HepG2 (cell line): Measurements from ENCODE around the gene GALNT16. TPM values are rescaled to one million over a fixed set of nuclear protein-coding genes. Genes with fewer than 3 reads are reported as not detected.

ENCODE experiments used
- ATAC-seq: fragments of 200-7000 bp; cut with Tn5 transposase; 3 replicates; pipeline ENCODE4 v1.9.1; 2020; ENCODE audit warnings: mild to moderate bottlenecking, moderate library complexity
- BruUV-seq: library from RNA; stranded (reverse); fragments of 400-500 nt; replicated peaks from 2 replicates; lab custom pipeline; 2021; lab: Mats Ljungman, UMichigan
- CTCF ChIA-PET: fragments of 300-600 bp; formaldehyde crosslinking; extraction: SDS; loops from one replicate; lab custom pipeline; 2021; ENCODE audit warnings: low total read pairs, inconsistent platforms, low intra/inter-chr PET ratio; lab: Yijun Ruan, JAX
- POLR2A ChIA-PET: fragments of 350-600 bp; sonication (Branson Sonifier 250); formaldehyde crosslinking; loops from one replicate; lab custom pipeline; 2020; ENCODE audit warnings: antibody characterized with exemption, inconsistent platforms; lab: Yijun Ruan, JAX
- DNase-seq: peaks from one replicate; pipeline ENCODE4 v3.0.0-alpha.2; 2015; ENCODE audit warnings: low spot score
- FAIRE-seq: peaks from 3 replicates; lab custom pipeline; 2011; peaks lifted over from hg19 to GRCh38; lab: Jason Lieb, UNC
- H2AFZ ChIP-seq: one replicate; pipeline ENCODE4 v1.6.1; 2011; ENCODE audit warnings: low read length, inconsistent platforms
- H3K27ac ChIP-seq: fragments of 300-600 bp; 3 replicates; pipeline ENCODE4 v1.8.0; 2011; ENCODE audit warnings: mixed run types, mild to moderate bottlenecking, mixed read lengths, low read length, inconsistent platforms; ENCODE audit not compliant: insufficient read depth; ENCODE audit errors: extremely low read length
- H3K27me3 ChIP-seq, 2 experiments: fragments of 200-600 bp in 1 of 2; 2 replicates in 1 of 2; 3 replicates in 1 of 2; pipeline versions ENCODE4 v1.6.0 to v1.8.0; 2011; ENCODE audit warnings: low read length in 2 of 2, mild to moderate bottlenecking in 2 of 2, moderate library complexity in 2 of 2, inconsistent platforms in 1 of 2; ENCODE audit not compliant: insufficient read depth in 2 of 2, control insufficient read depth in 1 of 2
- H3K36me3 ChIP-seq, 2 experiments: fragments of 200-600 bp in 1 of 2; replicated peaks in 1 of 2; 2 replicates in 1 of 2; 3 replicates in 1 of 2; pipeline versions ENCODE4 v1.5.1 to v1.8.0; 2011; ENCODE audit warnings: low read length in 2 of 2, inconsistent platforms in 1 of 2; ENCODE audit not compliant: insufficient read depth in 2 of 2, control insufficient read depth in 1 of 2
- H3K4me1 ChIP-seq: 2 replicates; pipeline ENCODE4 v1.5.1; 2012; ENCODE audit warnings: low read length, inconsistent platforms; ENCODE audit not compliant: insufficient read depth
- H3K4me2 ChIP-seq: 2 replicates; pipeline ENCODE4 v1.6.0; 2011; ENCODE audit warnings: low read depth, low read length, inconsistent platforms
- H3K4me3 ChIP-seq, 3 experiments: fragments of 200-600 bp in 1 of 3; sonication (generic), shearing (Covaris generic) in 1 of 3; replicated peaks in 1 of 3; 2 replicates each; pipeline ENCODE4 v1.5.1; 2011 to 2016; ENCODE audit warnings: low read length in 3 of 3, inconsistent platforms in 2 of 3, low read depth in 2 of 3, mild to moderate bottlenecking in 2 of 3, control low read depth in 1 of 3, mixed read lengths in 1 of 3; ENCODE audit not compliant: insufficient read depth in 1 of 3
- H3K79me2 ChIP-seq: one replicate; pipeline ENCODE4 v1.6.1; 2011; ENCODE audit warnings: low read length, inconsistent platforms; ENCODE audit not compliant: insufficient read depth
- H3K9ac ChIP-seq: 2 replicates; pipeline ENCODE4 v1.6.0; 2011; ENCODE audit warnings: mild to moderate bottlenecking, low read depth, low read length, inconsistent platforms; ENCODE audit not compliant: insufficient read depth
- H3K9me3 ChIP-seq: 2 replicates; pipeline ENCODE4 v1.5.1; 2012; ENCODE audit warnings: mild to moderate bottlenecking, low read length
- H4K20me1 ChIP-seq: 2 replicates; pipeline ENCODE4 v1.6.0; 2011; ENCODE audit warnings: inconsistent platforms, mild to moderate bottlenecking, low read length, moderate library complexity; ENCODE audit not compliant: insufficient read depth
- BORCS8-MEF2B ChIP-seq: sonication (generic); formaldehyde crosslinking; IDR thresholded peaks from 2 replicates; pipeline ENCODE4 v1.8.0; 2022; ENCODE audit warnings: mild to moderate bottlenecking, missing genetic modification reagents
- FOSL2 ChIP-seq: sonication (generic); formaldehyde crosslinking; IDR thresholded peaks from 2 replicates; pipeline ENCODE4 v1.4.0; 2020; ENCODE audit warnings: missing genetic modification reagents
- FOXJ3 ChIP-seq: sonication (generic); formaldehyde crosslinking; IDR thresholded peaks from 2 replicates; pipeline ENCODE4 v1.4.0; 2020; ENCODE audit warnings: missing genetic modification reagents, mild to moderate bottlenecking, borderline replicate concordance
- FOXK2 ChIP-seq: fragments of 450-650 bp; IDR thresholded peaks from 2 replicates; pipeline ENCODE4 v1.6.1; 2016
- RBFOX2 ChIP-seq: fragments of 200-400 bp; formaldehyde crosslinking; IDR thresholded peaks from 2 replicates; pipeline ENCODE4 v1.6.1; 2017; ENCODE audit warnings: low read depth, mild to moderate bottlenecking, low read length
- SMAD3 ChIP-seq: sonication (generic); formaldehyde crosslinking; IDR thresholded peaks from 2 replicates; pipeline ENCODE4 v1.4.0; 2020; ENCODE audit warnings: missing genetic modification reagents
- SOX13 ChIP-seq, 3 experiments: fragments of 450-650 bp in 1 of 3; sonication (generic) in 1 of 3; formaldehyde crosslinking in 1 of 3; IDR thresholded peaks in 2 of 3; conservative IDR thresholded peaks in 1 of 3; 2 replicates each; pipeline versions ENCODE4 v1.5.0 to v1.6.1; 2016 to 2020; ENCODE audit warnings: antibody characterized with exemption in 1 of 3, mild to moderate bottlenecking in 1 of 3, missing compliant biosample characterization in 1 of 3, missing genetic modification reagents in 1 of 3, moderate library complexity in 1 of 3
- STAT5B ChIP-seq: sonication (generic); formaldehyde crosslinking; IDR thresholded peaks from 2 replicates; pipeline ENCODE4 v1.4.0; 2020; ENCODE audit warnings: missing genetic modification reagents
- SUZ12 ChIP-seq: fragments of 150-350 bp; IDR thresholded peaks from 2 replicates; pipeline ENCODE4 v1.6.1; 2014; ENCODE audit warnings: low read depth, low read length
- YEATS2 ChIP-seq: sonication (generic); formaldehyde crosslinking; IDR thresholded peaks from 2 replicates; pipeline ENCODE4 v1.4.0; 2020; ENCODE audit warnings: missing genetic modification reagents, borderline replicate concordance
- ZNF253 ChIP-seq: sonication (generic); formaldehyde crosslinking; IDR thresholded peaks from 2 replicates; pipeline ENCODE4 v1.8.0; 2022; ENCODE audit warnings: mild to moderate bottlenecking, missing genetic modification reagents, borderline replicate concordance
- ZNF274 ChIP-seq: sonication (generic); formaldehyde crosslinking; IDR thresholded peaks from 2 replicates; pipeline ENCODE4 v1.5.1; 2020; ENCODE audit warnings: mild to moderate bottlenecking, missing genetic modification reagents
- ZNF572 ChIP-seq: sonication (generic); formaldehyde crosslinking; IDR thresholded peaks from 2 replicates; pipeline ENCODE4 v1.5.1; 2020; ENCODE audit warnings: mild to moderate bottlenecking, missing genetic modification reagents
- ZNF724P ChIP-seq: sonication (generic); formaldehyde crosslinking; IDR thresholded peaks from 2 replicates; pipeline ENCODE4 v1.8.0; 2022; ENCODE audit warnings: missing genetic modification reagents, borderline replicate concordance
- ZNF839 ChIP-seq: sonication (generic); formaldehyde crosslinking; IDR thresholded peaks from 2 replicates; pipeline ENCODE4 v1.4.0; 2020; ENCODE audit warnings: missing genetic modification reagents, mild to moderate bottlenecking, borderline replicate concordance
- ZSCAN22 ChIP-seq: sonication (generic); formaldehyde crosslinking; IDR thresholded peaks from 2 replicates; pipeline ENCODE4 v1.4.0; 2020; ENCODE audit warnings: mild to moderate bottlenecking, missing genetic modification reagents
- WGBS: methylation state at CpG from one replicate; pipeline ENCODE4 v1.1.6; 2017; ENCODE audit warnings: low lambda C conversion rate; 5-methylcytosine and 5-hydroxymethylcytosine counted together
- in situ Hi-C: cut with HindIII; loops from 2 replicates; pipeline ENCODE4 v1.10.0; 2017; ENCODE audit warnings: low pct_unique_long_range_greater_than_20kb; ENCODE audit not compliant: extremely low pct_ligation_motif_present
- intact Hi-C: fragments of 100-400 bp; cut with micrococcal nuclease; formaldehyde crosslinking; loops from one replicate; pipeline ENCODE4 v1.10.0; 2022; ENCODE audit not compliant: unreplicated experiment
- polyA plus RNA-seq, 8 experiments: library from polyadenylated mRNA; depleted of rRNA in 3 of 8; stranded (reverse) in 7 of 8; unstranded in 1 of 8; fragments of >200 nt; fragmentation: Illumina TruSeq in 4 of 8; extraction: Trizol in 4 of 8; gene quantifications; 2 replicates each; pipeline versions ENCODE4 v1.2.1 to v1.2.3, GENCODE V29; 2011 to 2016; ENCODE audit warnings: low read depth in 4 of 8, missing spikeins in 1 of 8, mixed read lengths in 1 of 8; ENCODE audit not compliant: insufficient read depth in 1 of 8
- total RNA-seq, 5 experiments: library from RNA; depleted of rRNA; stranded (reverse); fragments of >200 nt; fragmentation: Illumina TruSeq; extraction: Trizol; gene quantifications; 2 replicates each; pipeline ENCODE4 v1.2.3, GENCODE V29; 2016; ENCODE audit warnings: low read depth in 1 of 5

GALNT16 gene
- total and polyA plus RNA-seq, 2 of the 13 experiments (the other 11 are each of a cell fraction or from before 2014, with no cell fraction given): 0.54 to 0.82 TPM

DNA sequence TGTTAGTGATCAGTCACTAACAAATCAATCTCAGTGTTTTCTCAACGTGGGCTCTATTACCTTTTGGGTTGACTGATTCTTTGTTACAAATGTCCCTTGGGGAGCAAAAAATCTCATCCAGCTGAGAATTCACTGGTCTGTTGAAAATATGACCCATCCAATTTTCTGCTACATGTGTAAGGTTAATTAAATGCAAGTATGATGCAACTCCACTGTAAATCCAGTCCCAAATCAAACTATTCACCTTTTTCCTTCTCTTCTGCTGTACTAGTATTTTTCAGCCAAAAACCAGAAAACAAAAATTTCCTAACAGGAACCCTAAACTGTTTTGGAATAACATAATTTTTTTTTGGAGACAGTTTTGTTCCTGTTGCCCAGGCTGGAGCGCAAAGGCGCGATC lies 136.0 kb downstream of the GALNT16 start:
- BruUV-seq: no TSS peak
- H3K4me1 ChIP-seq: peaks cover 57% of the 10 kb centered on the region
- TF ChIP-seq ZNF274 (CRISPR knock-in tag): no peak
- TF ChIP-seq ZNF724P (CRISPR knock-in tag): no peak
- peak; percentile 14; the same call in 1 of the 2 replicates for TF ChIP-seq RBFOX2
- no peak for TF ChIP-seq ZNF253
- no peak for TF ChIP-seq ZNF572 (CRISPR knock-in tag)
- TF ChIP-seq, all 625 proteins: peak for 1
- Histone ChIP-seq H3K79me2 (peaks cover 91% of the 10 kb centered on the region), H3K4me3 (no peak overlapping the region), H3K9ac (peak overlapping the region; percentile 39; the same call in 1 of the 2 replicates), H4K20me1 (peaks cover 33% of the 10 kb centered on the region), H3K27ac (no peak overlapping the region), H2AFZ (no peak overlapping the region), H3K27me3 (no peaks in the 10 kb centered on the region; a peak in 1 of 5 replicates), H3K4me2 (peak overlapping the region; percentile 6; the same call in 1 of the 2 replicates), H3K9me3 (no peaks in the 10 kb centered on the region), H3K36me3 (peaks cover 15 to 44% of the 10 kb centered on the region in 2 experiments; a peak in 4 of 5 replicates)
- ChIA-PET POLR2A (no interaction called here), CTCF (no interaction called here)
- no peak for DNase-seq
- ATAC-seq: no peak
- no peak for FAIRE-seq
- in situ Hi-C loops: loop anchor here (5.0 kb wide), 1 partner anchor 66 kb away; no protein-coding TSS in a partner anchor
- 88% methylated on average over 4 of the region's 4 CpGs for WGBS
- intact Hi-C loops: no loop called here

DNA sequence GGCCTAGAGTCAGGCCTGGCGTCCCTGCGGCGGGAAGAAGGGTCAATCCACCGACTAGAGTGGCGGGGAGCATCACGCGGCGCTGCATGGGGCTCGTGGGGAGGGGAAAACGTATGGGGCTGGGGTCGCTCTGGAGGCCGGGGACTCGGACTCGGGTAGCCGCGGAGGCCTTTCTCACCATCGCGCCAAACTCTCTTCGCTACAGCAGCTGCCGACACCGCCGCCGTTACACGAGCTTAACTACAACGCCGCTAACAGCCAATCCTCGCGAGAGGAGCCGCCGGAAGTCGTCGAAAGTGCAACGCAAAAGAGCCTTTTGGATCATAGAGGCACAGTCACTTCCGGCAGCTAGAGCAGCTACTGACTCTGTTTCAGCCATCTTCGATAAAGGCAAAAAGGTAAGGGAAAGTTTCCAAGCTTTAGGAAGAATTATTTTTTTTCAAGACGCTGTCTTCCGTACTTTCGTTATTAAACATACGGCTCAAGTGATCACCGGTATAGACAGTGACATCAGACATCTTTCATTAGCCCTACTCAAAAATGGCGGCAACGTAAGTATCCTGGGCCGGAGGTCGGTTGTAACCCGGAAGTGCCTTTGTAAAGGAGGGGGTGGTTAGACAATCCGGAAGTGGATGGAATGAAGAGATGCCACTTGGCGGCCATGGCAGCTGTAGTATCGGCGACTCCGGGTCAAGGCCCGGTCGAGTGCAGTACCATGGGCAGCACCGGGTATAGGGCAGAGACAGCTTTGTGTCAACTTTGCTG lies 138.3 kb downstream of the GALNT16 start, which contains the start of the genes ERH and SLC39A9:
Gene ERH (minus strand): TSS at position 247 of the 765 bp plus-strand sequence. CDS start 66 bp downstream, at position 181.
Gene SLC39A9 (plus strand): TSS at position 640 of the 765 bp plus-strand sequence. CDS start 678 bp downstream, outside the sequence.
- H3K9me3 ChIP-seq: no peaks in the 10 kb centered on the region
- FAIRE-seq (peak; percentile 85), ATAC-seq (peak; percentile 95), DNase-seq (peak; percentile 96)
- H3K9ac ChIP-seq: peak within 1 kb of the TSS; percentile 95
- peak within 1 kb of the TSS; percentile 94 for H2AFZ ChIP-seq
- peak within 1 kb of the TSS; percentile 95 for H3K27ac ChIP-seq
- intact Hi-C loops: loop anchor here (1.0 kb wide), 2 partner anchors 32 to 62 kb away; no protein-coding TSS in a partner anchor
- H3K27me3 ChIP-seq: no peaks in the 10 kb centered on the region; a peak in 1 of 5 replicates
- H3K79me2 ChIP-seq: peaks cover 90% of the 10 kb centered on the region
- POLR2A ChIA-PET: interaction anchor here (0.9 to 2.4 kb wide), 13 partner anchors 10 to 368 kb away, joined by 3 to 14 read pairs (median 4); partner anchors contain the start of genes EXD2 and SRSF5
- BruUV-seq: TSS peak; percentile 71
- peaks cover 23% of the 10 kb centered on the region for H4K20me1 ChIP-seq
- peaks cover 9 to 26% of the 10 kb centered on the region in 2 experiments; a peak in 4 of 5 replicates for H3K36me3 ChIP-seq
- peak within 1 kb of the TSS; percentile 78 to 94 (median 90) for H3K4me3 ChIP-seq
- peaks cover 52% of the 10 kb centered on the region for H3K4me1 ChIP-seq
- in situ Hi-C loops: loop anchor here (5.0 kb wide), 1 partner anchor 64 kb away; no protein-coding TSS in a partner anchor
- H3K4me2 ChIP-seq: peak within 1 kb of the TSS; percentile 84
- under 1% methylated on average over 34 of the region's 53 CpGs for WGBS
- CTCF ChIA-PET: interaction anchor here (0.9 kb wide), 1 partner anchor 62 kb away, joined by 4 read pairs; no protein-coding TSS in a partner anchor
- 0 out of 2 replicates have a peak, but pooled peaks have one; percentile 36 for TF ChIP-seq FOXK2
- no peak for TF ChIP-seq SOX13 (IDR thresholded peaks at IDR 0.05)
- peak in 1 of 2 experiments; percentile 3; a peak in 1 of 4 replicates for TF ChIP-seq SOX13 (CRISPR knock-in tag; conservative IDR thresholded peaks at IDR 0.05 in 1 of 2, IDR thresholded peaks at IDR 0.05 in 1 of 2)
- peak; percentile 57; the same call in 1 of the 2 replicates for TF ChIP-seq FOXJ3
- peak; percentile 62; the same call in 1 of the 2 replicates for TF ChIP-seq BORCS8-MEF2B
- TF ChIP-seq ZNF839 (CRISPR knock-in tag): peak; percentile 82; the same call in 1 of the 2 replicates
- TF ChIP-seq YEATS2 (CRISPR knock-in tag): peak; percentile 91; the same call in 1 of the 2 replicates
- peak; percentile 24; the same call in 1 of the 2 replicates for TF ChIP-seq SMAD3 (CRISPR knock-in tag)
- TF ChIP-seq FOSL2 (CRISPR knock-in tag): peak; percentile 28; the same call in 1 of the 2 replicates
- no peak for TF ChIP-seq STAT5B (CRISPR knock-in tag)
- no peak for TF ChIP-seq ZSCAN22 (CRISPR knock-in tag)
- no peak for TF ChIP-seq SUZ12
